Uterus (tissue), 4 donors: Measurements from ENCODE around the gene CNPY1. TPM values are rescaled to one million over a fixed set of nuclear protein-coding genes. Genes with fewer than 3 reads are reported as not detected.

Source experiments
- DNase-seq, 2 donors: peaks; one replicate each; pipeline ENCODE4 v3.0.0-alpha.2; 2019 to 2020
- H3K27ac ChIP-seq, 2 donors: fragments of 200-600 bp; sonication (generic); 1 replicate in 1 of 2; 2 replicates in 1 of 2; pipeline ENCODE4 v1.5.1; 2016 to 2018
- H3K27me3 ChIP-seq, 2 donors: fragments of 200-600 bp; sonication (generic); one replicate each; pipeline ENCODE4 v1.5.1; 2018 to 2019; ENCODE audit warnings: control low read depth in 1 of 2
- H3K36me3 ChIP-seq, 2 donors: fragments of 200-600 bp; sonication (generic); one replicate each; pipeline ENCODE4 v1.5.1; 2019; ENCODE audit warnings: control low read depth in 1 of 2
- H3K4me1 ChIP-seq, 2 donors: fragments of 200-600 bp; sonication (generic); one replicate each; pipeline ENCODE4 v1.5.1; 2018 to 2019; ENCODE audit warnings: control low read depth in 1 of 2
- H3K4me3 ChIP-seq, 2 donors: fragments of 200-600 bp; sonication (generic); 1 replicate in 1 of 2; 2 replicates in 1 of 2; pipeline ENCODE4 v1.5.1; 2018 to 2019; ENCODE audit warnings: mild to moderate bottlenecking in 1 of 2
- H3K9me3 ChIP-seq, 2 donors: fragments of 200-600 bp; sonication (generic); one replicate each; pipeline ENCODE4 v1.5.1; 2019; ENCODE audit warnings: control low read depth in 1 of 2
- POLR2A ChIP-seq, 2 donors: fragments of 450-650 bp; IDR thresholded peaks; one replicate each; pipeline ENCODE4 v1.6.1; 2016; ENCODE audit warnings: antibody characterized with exemption in 2 of 2, mild to moderate bottlenecking in 1 of 2, moderate library complexity in 1 of 2
- intact Hi-C: fragments of 100-400 bp; cut with DNase I; formaldehyde crosslinking; loops from one replicate; pipeline ENCODE4 v1.15.1; 2023; ENCODE audit warnings: low total_unique reads
- total RNA-seq, 4 donors: library from RNA; depleted of rRNA in 3 of 4; stranded (reverse); fragments of >200 nt in 3 of 4; gene quantifications; one replicate each; pipeline versions ENCODE4 v1.1.0 to v1.2.4, GENCODE V29; 2014 to 2023
- TF ChIP-seq, protein P1 (sequence below), 4 experiments: fragments of 200-600 bp in 2 of 4; fragments of 450-650 bp in 2 of 4; sonication (generic) in 2 of 4; IDR thresholded peaks; one replicate each; pipeline ENCODE4 v1.5.1; 2016 to 2019; ENCODE audit warnings: antibody characterized with exemption in 4 of 4, mild to moderate bottlenecking in 2 of 4, moderate library complexity in 1 of 4
- donor health status: DM: yes; HTN: yes; CAD: no.

CNPY1 gene
- total RNA-seq, 4 donors from 2014 or later = not detected

DNA sequence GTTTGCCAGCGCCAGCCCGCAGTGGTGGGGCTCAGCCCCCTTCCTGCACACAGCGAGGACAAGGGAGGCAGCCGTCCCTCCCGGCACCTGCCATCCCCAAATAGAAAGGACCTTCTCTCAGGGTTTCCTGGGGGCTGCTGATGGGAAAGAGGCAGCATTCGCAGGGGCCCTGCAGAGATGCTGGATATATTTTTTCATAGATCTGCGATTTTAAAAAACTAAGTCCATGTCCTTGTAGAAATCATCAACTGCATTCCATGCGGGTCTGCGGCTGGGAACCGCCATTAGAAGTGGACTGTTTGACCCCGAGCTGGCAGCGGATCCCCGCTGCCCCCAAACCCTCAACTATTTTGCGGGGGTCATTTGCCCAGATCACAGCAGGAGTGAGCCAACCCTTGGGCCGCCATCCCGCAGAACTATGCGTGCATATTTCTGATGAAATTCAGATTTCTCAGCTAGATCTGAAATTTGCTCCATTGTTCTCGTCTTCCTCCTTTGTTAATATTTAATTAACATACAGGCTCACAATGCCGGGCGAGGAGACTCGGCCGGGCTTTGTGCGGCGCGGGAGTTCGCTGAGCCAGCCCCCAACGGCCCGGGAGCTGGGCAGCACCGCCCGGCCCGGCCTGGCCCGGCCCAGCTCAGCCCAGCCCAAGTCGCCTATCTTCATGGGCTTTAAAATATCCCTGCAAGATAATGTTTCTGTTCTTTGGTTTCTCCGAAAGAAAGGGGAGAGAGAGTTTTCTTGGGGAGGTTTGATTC is 86.5 kb downstream of the CNPY1 start:
- Histone ChIP-seq H3K27me3 (peaks cover 24 to 82% of the 10 kb centered on the region in 2 donors), H3K27ac (no peak overlapping the region), H3K4me1 (peaks cover 0 to 18% of the 10 kb centered on the region in 2 donors), H3K36me3 (no peaks in the 10 kb centered on the region), H3K4me3 (no peak overlapping the region), H3K9me3 (no peaks in the 10 kb centered on the region)
- intact Hi-C loops = no loop called here
- no peak for DNase-seq
- TF ChIP-seq, protein P1, sequence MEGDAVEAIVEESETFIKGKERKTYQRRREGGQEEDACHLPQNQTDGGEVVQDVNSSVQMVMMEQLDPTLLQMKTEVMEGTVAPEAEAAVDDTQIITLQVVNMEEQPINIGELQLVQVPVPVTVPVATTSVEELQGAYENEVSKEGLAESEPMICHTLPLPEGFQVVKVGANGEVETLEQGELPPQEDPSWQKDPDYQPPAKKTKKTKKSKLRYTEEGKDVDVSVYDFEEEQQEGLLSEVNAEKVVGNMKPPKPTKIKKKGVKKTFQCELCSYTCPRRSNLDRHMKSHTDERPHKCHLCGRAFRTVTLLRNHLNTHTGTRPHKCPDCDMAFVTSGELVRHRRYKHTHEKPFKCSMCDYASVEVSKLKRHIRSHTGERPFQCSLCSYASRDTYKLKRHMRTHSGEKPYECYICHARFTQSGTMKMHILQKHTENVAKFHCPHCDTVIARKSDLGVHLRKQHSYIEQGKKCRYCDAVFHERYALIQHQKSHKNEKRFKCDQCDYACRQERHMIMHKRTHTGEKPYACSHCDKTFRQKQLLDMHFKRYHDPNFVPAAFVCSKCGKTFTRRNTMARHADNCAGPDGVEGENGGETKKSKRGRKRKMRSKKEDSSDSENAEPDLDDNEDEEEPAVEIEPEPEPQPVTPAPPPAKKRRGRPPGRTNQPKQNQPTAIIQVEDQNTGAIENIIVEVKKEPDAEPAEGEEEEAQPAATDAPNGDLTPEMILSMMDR (IDR thresholded peaks at IDR 0.05) = no peak
- no peak for TF ChIP-seq POLR2A (IDR thresholded peaks at IDR 0.05)

DNA sequence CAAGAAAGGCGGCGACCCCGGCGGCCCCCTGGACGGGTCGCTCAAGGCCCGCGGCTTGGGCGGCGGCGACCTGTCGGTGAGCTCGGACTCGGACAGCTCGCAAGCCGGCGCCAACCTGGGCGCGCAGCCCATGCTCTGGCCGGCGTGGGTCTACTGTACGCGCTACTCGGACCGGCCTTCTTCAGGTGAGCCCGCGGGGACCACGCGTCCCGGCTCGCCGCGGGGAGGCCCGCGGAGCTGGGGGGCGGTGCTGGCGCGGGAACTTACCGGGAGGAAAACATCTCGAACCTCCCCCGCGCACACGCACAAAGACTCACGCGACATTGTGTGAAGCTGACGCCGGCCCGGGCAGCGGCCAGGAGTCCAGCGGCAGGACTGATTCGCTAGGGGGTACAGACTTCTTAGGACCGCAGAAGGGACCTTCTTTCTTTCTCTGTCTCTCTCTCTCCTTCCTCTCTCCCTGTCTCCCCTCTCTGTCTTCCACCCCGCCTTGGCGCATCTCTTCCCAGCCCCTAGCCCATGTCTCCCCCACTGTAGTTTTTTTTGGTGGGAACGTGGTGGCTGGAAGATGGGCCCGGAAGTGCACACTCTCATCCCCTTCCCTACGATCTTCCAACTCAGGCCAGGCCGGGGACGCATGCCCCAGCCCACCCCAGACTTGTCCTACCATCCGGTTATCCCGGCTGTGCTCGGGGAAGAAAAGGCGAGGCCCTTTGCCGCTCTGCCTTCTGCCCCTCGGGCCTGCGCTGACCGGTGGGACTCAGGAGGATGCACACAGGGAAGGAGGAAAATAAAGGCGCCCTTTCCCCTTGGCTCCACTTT is 87.3 kb downstream of the CNPY1 start:
- Histone ChIP-seq H3K27ac (no peak overlapping the region), H3K36me3 (no peaks in the 10 kb centered on the region), H3K4me3 (peak overlapping the region in 1 of 2 donors; percentile 34), H3K9me3 (no peaks in the 10 kb centered on the region), H3K4me1 (peaks cover 0 to 24% of the 10 kb centered on the region in 2 donors), H3K27me3 (peaks cover 23 to 82% of the 10 kb centered on the region in 2 donors)
- DNase-seq = no peak
- intact Hi-C loops = no loop called here
- TF ChIP-seq POLR2A (IDR thresholded peaks at IDR 0.05) = no peak
- TF ChIP-seq, protein P1 (IDR thresholded peaks at IDR 0.05) = no peak

DNA sequence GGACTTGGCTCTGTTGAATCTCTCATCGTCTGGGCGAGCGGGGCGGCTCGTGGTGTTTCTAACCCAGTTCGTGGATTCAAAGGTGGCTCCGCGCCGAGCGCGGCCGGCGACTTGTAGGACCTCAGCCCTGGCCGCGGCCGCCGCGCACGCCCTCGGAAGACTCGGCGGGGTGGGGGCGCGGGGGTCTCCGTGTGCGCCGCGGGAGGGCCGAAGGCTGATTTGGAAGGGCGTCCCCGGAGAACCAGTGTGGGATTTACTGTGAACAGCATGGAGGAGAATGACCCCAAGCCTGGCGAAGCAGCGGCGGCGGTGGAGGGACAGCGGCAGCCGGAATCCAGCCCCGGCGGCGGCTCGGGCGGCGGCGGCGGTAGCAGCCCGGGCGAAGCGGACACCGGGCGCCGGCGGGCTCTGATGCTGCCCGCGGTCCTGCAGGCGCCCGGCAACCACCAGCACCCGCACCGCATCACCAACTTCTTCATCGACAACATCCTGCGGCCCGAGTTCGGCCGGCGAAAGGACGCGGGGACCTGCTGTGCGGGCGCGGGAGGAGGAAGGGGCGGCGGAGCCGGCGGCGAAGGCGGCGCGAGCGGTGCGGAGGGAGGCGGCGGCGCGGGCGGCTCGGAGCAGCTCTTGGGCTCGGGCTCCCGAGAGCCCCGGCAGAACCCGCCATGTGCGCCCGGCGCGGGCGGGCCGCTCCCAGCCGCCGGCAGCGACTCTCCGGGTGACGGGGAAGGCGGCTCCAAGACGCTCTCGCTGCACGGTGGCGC is 88.1 kb downstream of the CNPY1 start, which contains the start of gene EN2:
Gene EN2 (plus strand): TSS at position 19 of the 767 bp plus-strand sequence. CDS start 249 bp downstream, at position 268.
- Histone ChIP-seq H3K36me3 (no peaks in the 10 kb centered on the region), H3K4me1 (peaks cover 0 to 29% of the 10 kb centered on the region in 2 donors), H3K27ac (no peak within 1 kb of the TSS), H3K4me3 (peak within 1 kb of the TSS in 1 of 2 donors; percentile 52), H3K9me3 (no peaks in the 10 kb centered on the region), H3K27me3 (peaks cover 31 to 82% of the 10 kb centered on the region in 2 donors)
- TF ChIP-seq, protein P1 (IDR thresholded peaks at IDR 0.05) = no peak
- no peak for TF ChIP-seq POLR2A (IDR thresholded peaks at IDR 0.05)
- intact Hi-C loops = no loop called here
- no peak for DNase-seq

DNA sequence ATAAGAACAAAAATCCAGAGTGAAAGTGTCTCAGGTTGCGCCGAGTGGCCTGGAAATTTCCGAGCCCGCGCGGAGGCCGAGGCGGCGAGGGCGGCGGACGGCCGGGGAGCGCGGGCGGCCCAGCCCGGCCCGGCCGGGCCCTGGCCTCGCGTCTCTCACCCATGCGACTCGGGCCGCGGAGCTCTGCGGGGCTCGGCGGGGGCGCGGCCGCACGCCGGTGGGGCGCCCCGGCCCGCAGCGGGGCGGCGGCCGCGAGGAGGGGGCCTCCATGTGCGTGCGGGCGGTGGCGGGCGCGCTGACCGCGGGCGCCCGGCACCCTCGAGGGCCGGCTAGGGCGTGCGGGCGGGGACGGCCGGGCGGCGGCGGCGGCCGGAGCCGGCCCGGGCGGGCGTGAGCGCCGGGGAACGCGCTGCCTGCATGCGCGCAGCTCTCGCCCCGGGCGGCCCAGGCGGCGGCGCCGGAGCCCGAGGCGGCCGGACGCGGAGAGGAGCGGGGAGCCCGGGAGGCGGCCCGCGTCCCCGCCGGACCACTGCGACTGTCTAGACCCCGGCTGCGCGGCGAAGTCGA is 88.7 kb downstream of the CNPY1 start:
- Histone ChIP-seq H3K27me3 (peaks cover 35 to 82% of the 10 kb centered on the region in 2 donors), H3K36me3 (no peaks in the 10 kb centered on the region), H3K4me1 (peaks cover 0 to 29% of the 10 kb centered on the region in 2 donors), H3K9me3 (no peaks in the 10 kb centered on the region), H3K4me3 (peak overlapping the region in 1 of 2 donors; percentile 52), H3K27ac (no peak overlapping the region)
- TF ChIP-seq, protein P1 (IDR thresholded peaks at IDR 0.05) = no peak
- no peak for TF ChIP-seq POLR2A (IDR thresholded peaks at IDR 0.05)
- intact Hi-C loops = no loop called here
- DNase-seq = no peak
